ENCODE data around the gene BCL7A.
"Not testable (repeated sequence)": the region's sequence is repeated elsewhere in the genome, so short reads cannot be mapped to it uniquely, and the experiment has no call there.

Gene BCL7A

DNA sequence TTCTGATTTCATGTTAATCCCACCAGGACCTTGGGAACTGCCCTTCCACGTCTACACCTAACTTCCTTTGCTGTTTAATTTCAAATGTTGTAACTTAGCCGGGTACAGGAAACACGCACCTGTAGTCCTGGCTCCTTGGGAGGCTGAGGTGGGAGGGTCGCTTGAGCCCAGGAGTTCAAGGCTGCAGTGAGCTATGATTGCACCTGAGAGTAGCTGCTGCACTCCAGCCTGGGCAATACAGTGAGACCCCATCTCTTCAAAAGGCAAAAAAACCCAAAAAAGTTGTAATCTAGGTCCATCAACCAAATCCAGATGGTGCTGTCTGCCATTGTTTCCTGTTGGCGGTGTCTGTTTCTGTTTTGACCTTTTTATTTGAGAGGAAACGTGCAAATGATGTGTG, 14.5 kb downstream of the BCL7A start:
- H3K79me2 ChIP-seq (ENCODE audit: control insufficient read depth, low read length): peaks cover 81% of the 10 kb centered on the region
- H3K27me3 ChIP-seq (ENCODE audit: control insufficient read depth, low read length): no peaks in the 10 kb centered on the region
- H3K36me3 ChIP-seq (ENCODE audit: control insufficient read depth, low read length): peaks cover 92% of the 10 kb centered on the region
- H3K27ac ChIP-seq (ENCODE audit: low read depth, low read length): no peak overlapping the region
- no peaks in the 10 kb centered on the region for H3K9me2 ChIP-seq (replicated peaks; ENCODE audit: control insufficient read depth, low read length)
- no peaks in the 10 kb centered on the region for H3K9me3 ChIP-seq (ENCODE audit: control insufficient read depth, insufficient read depth, low read length)
- TF ChIP-seq EZH2phosphoT487 (IDR thresholded peaks at IDR 0.05; ENCODE audit: borderline replicate concordance, low read length): no peak
- TF ChIP-seq, protein P1, sequence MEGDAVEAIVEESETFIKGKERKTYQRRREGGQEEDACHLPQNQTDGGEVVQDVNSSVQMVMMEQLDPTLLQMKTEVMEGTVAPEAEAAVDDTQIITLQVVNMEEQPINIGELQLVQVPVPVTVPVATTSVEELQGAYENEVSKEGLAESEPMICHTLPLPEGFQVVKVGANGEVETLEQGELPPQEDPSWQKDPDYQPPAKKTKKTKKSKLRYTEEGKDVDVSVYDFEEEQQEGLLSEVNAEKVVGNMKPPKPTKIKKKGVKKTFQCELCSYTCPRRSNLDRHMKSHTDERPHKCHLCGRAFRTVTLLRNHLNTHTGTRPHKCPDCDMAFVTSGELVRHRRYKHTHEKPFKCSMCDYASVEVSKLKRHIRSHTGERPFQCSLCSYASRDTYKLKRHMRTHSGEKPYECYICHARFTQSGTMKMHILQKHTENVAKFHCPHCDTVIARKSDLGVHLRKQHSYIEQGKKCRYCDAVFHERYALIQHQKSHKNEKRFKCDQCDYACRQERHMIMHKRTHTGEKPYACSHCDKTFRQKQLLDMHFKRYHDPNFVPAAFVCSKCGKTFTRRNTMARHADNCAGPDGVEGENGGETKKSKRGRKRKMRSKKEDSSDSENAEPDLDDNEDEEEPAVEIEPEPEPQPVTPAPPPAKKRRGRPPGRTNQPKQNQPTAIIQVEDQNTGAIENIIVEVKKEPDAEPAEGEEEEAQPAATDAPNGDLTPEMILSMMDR (IDR thresholded peaks at IDR 0.05; ENCODE audit: low read depth, low read length, poor library complexity, severe bottlenecking): no peak
- H4K20me1 ChIP-seq (ENCODE audit: control insufficient read depth, insufficient read depth, low read depth, low read length): peaks cover 13% of the 10 kb centered on the region
- peaks cover 5% of the 10 kb centered on the region; the same call in 1 of the 2 replicates for H3F3A ChIP-seq (ENCODE audit: control insufficient read depth, insufficient read depth)
- peaks cover 17% of the 10 kb centered on the region for H3K4me1 ChIP-seq (ENCODE audit: control insufficient read depth, low read length)
- H3K4me2 ChIP-seq (ENCODE audit: low read length): no peak overlapping the region
- H3K4me3 ChIP-seq (ENCODE audit: low read length): no peak overlapping the region

DNA sequence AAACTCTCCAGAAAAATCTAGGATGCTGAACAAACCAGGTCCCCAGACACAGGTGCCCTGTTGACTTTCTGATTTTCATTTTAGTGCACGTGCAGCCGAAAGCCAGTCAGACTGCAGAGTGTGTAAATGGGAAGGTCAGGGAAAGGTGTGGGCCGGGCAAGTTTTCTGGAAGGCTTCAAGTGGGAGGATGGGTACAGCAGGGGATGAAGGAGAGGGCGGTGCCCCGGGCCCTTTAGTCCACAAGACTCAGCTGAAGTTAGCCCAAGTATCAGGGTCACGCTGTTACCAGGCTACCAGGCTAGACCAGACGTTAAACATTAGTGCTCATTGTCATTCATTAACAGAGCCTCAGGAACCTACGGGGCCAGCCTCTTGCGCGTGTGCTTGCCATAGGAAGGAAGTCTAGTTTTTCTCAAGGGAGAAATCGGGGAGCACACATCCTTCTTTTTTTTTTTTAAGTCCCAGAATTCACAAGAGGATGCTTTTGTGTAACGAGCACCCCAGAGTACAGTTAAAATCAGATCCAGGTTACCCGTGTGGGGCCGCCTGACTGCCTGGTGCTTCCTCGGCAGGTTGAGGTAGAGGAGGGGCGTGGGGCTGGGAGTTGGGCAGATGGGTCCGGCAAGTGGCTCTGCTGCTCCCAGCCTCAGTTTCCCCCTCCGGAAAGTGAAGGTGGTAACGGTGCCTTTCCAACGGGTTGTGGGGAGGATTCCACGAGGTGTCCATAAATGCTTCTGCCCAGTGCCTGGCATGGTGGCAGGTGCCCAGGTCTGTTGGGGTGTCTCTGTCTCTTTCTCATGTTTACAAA, 19.1 kb downstream of the BCL7A start:
- Histone ChIP-seq H3K9me3 (ENCODE audit: control insufficient read depth, insufficient read depth, low read length) (no peaks in the 10 kb centered on the region), H4K20me1 (ENCODE audit: control insufficient read depth, insufficient read depth, low read depth, low read length) (peaks cover 3% of the 10 kb centered on the region; the same call in 1 of the 2 replicates), H3K27ac (ENCODE audit: low read depth, low read length) (no peak overlapping the region), H3K4me2 (ENCODE audit: low read length) (no peak overlapping the region), H3K79me2 (ENCODE audit: control insufficient read depth, low read length) (peaks cover 54% of the 10 kb centered on the region), H3K36me3 (ENCODE audit: control insufficient read depth, low read length) (peaks cover 91% of the 10 kb centered on the region), H3K4me3 (ENCODE audit: low read length) (no peak overlapping the region), H3K9me2 (replicated peaks; ENCODE audit: control insufficient read depth, low read length) (no peaks in the 10 kb centered on the region), H3F3A (ENCODE audit: control insufficient read depth, insufficient read depth) (peaks cover 11% of the 10 kb centered on the region; the same call in 1 of the 2 replicates), H3K4me1 (ENCODE audit: control insufficient read depth, low read length) (no peaks in the 10 kb centered on the region), H3K27me3 (ENCODE audit: control insufficient read depth, low read length) (no peaks in the 10 kb centered on the region)
- TF ChIP-seq EZH2phosphoT487 (IDR thresholded peaks at IDR 0.05; ENCODE audit: borderline replicate concordance, low read length): no peak
- TF ChIP-seq, protein P1 (IDR thresholded peaks at IDR 0.05; ENCODE audit: low read depth, low read length, poor library complexity, severe bottlenecking): no peak

DNA sequence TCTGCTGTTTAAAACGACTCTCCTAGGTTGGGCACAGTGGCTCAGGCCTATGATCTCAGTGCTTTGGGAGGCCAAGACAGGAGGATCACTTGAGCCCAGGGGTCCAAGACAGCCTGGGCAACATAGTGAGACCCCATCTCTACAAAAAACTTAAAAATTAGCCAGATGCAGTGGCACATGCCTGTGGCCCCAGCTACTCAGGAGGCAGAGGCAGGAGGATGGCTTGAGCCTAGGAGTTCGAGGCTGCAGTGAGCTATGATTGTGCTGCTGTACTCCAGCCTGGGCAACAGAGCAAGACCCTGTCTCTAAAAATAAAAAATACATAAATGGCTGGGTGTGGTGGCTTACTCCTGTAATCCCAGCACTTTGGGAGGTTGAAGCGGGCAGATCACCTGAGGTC, 19.8 kb downstream of the BCL7A start:
- H3K27ac ChIP-seq (ENCODE audit: low read depth, low read length); H4K20me1 ChIP-seq (ENCODE audit: control insufficient read depth, insufficient read depth, low read depth, low read length); H3K27me3 ChIP-seq (ENCODE audit: control insufficient read depth, low read length); H3K4me1 ChIP-seq (ENCODE audit: control insufficient read depth, low read length); H3K9me2 ChIP-seq (replicated peaks; ENCODE audit: control insufficient read depth, low read length); H3K4me3 ChIP-seq (ENCODE audit: low read length); H3K9me3 ChIP-seq (ENCODE audit: control insufficient read depth, insufficient read depth, low read length); H3K4me2 ChIP-seq (ENCODE audit: low read length): not testable (repeated sequence)
- H3K36me3 ChIP-seq (ENCODE audit: control insufficient read depth, low read length): peaks cover 91% of the 10 kb centered on the region
- H3F3A ChIP-seq (ENCODE audit: control insufficient read depth, insufficient read depth): peaks cover 13% of the 10 kb centered on the region; the same call in 1 of the 2 replicates
- peaks cover 52% of the 10 kb centered on the region for H3K79me2 ChIP-seq (ENCODE audit: control insufficient read depth, low read length)

DNA sequence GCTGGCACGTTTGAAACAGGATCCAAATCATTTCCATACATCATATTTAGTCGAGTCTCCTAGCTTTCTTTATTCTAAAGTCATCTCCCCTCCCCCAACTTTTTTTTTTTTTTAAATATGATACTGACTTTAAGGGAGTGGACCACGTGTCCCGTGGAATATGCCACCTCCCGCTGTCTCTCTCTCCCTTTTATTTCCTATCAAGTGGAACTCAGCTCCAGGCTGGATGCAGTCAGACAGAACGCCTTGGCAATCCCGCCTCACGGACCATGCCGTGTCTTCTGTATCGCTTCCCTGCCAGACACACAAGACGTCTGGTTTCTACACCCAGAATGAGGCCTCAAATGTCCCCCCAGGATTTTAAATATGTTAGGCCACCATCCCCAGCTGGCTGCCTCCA, 21.2 kb downstream of the BCL7A start:
- H4K20me1 ChIP-seq (ENCODE audit: control insufficient read depth, insufficient read depth, low read depth, low read length): peaks cover 3% of the 10 kb centered on the region; the same call in 1 of the 2 replicates
- H3K79me2 ChIP-seq (ENCODE audit: control insufficient read depth, low read length): peaks cover 43% of the 10 kb centered on the region
- peaks cover 89% of the 10 kb centered on the region for H3K36me3 ChIP-seq (ENCODE audit: control insufficient read depth, low read length)
- H3K4me3 ChIP-seq (ENCODE audit: low read length): no peak overlapping the region
- no peak overlapping the region for H3K4me2 ChIP-seq (ENCODE audit: low read length)
- no peak overlapping the region for H3K27ac ChIP-seq (ENCODE audit: low read depth, low read length)
- H3K9me3 ChIP-seq (ENCODE audit: control insufficient read depth, insufficient read depth, low read length): no peaks in the 10 kb centered on the region
- TF ChIP-seq EZH2phosphoT487 (IDR thresholded peaks at IDR 0.05; ENCODE audit: borderline replicate concordance, low read length): no peak
- TF ChIP-seq, protein P1 (IDR thresholded peaks at IDR 0.05; ENCODE audit: low read depth, low read length, poor library complexity, severe bottlenecking): no peak
- peaks cover 16% of the 10 kb centered on the region; the same call in 1 of the 2 replicates for H3F3A ChIP-seq (ENCODE audit: control insufficient read depth, insufficient read depth)
- H3K27me3 ChIP-seq (ENCODE audit: control insufficient read depth, low read length): no peaks in the 10 kb centered on the region
- H3K4me1 ChIP-seq (ENCODE audit: control insufficient read depth, low read length): no peaks in the 10 kb centered on the region
- H3K9me2 ChIP-seq (replicated peaks; ENCODE audit: control insufficient read depth, low read length): no peaks in the 10 kb centered on the region
